CD4-positive, alpha-beta T cell treated with Interleukin-21 for 1 hour (primary cell): ENCODE data around the gene ELAVL1.
"Not testable (repeated sequence)": the region's sequence is repeated elsewhere in the genome, so short reads cannot be mapped to it uniquely, and the experiment has no call there.

Experiments
- DNase-seq: peaks from one replicate; pipeline ENCODE4 v3.0.0-alpha.2; 2020

The ELAVL1 gene

DNA sequence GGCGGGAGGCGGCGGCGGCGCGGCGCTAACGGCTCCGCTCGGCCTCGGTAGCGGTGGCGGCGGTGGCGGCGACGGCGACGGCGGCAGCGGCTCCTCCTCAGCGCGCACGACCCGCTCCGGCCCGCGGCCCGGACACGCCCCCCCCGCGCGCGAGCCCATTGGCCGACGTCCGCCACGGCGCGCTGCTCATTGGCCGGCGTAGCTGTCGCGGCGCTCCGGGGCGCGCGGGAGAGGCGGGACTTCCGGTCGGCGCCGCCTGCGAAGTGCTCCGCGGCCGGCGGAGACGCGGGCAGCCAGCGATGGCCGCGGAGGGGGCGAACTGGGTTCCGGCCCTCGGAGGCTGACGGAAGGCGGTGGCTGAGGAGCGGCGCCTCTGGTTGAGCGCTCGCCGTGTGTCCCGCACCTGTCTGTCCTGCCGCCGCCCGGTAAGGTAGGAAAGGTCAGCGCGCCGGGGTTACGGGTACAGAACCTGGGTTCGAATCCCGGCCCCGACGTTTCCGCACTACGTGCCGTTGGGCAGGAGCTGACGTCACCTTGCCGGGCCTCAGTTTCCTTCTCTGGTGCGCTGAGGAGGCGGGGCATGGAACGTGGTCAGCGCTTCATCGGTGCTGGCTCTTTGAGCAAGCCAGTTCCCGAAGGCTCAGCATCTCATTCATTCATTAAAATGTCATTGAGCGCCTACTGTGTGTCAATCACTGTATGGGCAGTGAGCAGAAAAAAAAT lies at the start of gene ELAVL1:
Gene ELAVL1, minus strand, starts transcription at position 108 of the 723 bp plus-strand sequence. CDS start 13,826 bp downstream, outside the sequence.
- peak; percentile 91 for DNase-seq

DNA sequence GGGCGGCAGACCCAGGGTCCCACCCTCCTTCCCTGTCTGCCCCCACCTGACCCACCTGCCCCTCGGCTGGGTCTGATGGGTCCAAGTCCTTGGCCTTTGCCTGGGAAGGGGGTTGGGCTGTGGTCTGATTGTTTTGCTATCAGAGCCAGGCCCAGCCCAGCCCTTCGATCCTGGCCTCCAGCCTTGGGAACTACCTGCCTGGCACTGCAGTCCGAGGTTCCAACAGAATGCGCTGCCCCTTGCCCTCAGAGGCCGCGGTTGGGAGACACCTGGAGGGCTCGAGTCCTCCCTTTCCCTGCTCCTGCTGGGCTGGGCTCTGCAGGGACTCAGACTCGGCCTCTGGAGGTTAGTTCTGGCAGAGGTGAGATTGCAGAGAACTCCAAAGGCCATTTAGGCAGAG lies 48.7 kb upstream of the ELAVL1 start:
- DNase-seq, result no peak

- DNase-seq, result no peak
Observed at GRCh38 chr19:8052464-8052859, 47.0 kb upstream of the ELAVL1 start, which contains the start of gene CCL25. CCL25 (plus strand) TSS chr19:8052760; CDS start chr19:8053050, 290 bp downstream.

DNA sequence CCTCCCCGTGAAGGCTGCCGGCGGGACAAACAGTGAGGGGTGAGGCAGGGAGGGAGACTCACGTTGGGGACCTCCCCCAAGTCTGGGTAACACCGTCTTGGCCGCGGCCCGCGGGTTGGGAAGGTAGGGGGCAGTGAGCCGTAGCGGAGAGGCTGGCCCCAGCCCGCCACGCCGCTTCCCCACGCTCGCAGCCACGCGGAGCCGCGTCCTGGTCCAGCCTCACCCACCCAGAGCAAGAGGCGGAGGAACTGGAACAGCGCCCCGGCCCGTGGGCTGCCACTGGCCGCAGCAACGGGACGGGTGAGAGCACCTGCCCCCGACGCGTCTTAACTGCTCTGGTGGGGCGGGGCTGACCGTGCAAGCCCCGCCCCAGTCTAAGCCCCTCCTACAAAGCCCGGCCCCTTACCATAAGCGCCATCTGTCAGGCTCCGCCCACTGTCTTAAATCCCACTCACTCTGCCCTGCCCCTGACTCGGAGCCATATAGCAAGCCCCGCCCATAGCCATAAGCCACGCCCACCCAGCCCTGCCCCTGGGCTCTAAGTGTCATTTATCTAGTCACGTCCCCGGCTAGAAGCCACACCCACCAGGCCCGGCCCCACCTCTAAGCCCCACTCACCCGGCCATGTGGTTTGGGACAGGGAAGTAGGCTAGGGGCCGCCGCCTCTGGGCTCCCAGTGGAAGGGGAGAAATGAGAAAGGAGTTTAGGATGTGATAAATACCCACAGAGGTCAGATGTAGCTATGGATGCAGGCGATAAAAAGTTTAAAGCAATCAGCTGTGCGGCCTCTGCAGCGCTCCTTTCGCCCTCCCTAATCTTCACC lies 45.0 kb upstream of the ELAVL1 start:
- DNase-seq, result peak; percentile 88

- DNase-seq, result no peak
Observed at GRCh38 chr19:8046569-8047165, 41.2 kb upstream of the ELAVL1 start.

DNA sequence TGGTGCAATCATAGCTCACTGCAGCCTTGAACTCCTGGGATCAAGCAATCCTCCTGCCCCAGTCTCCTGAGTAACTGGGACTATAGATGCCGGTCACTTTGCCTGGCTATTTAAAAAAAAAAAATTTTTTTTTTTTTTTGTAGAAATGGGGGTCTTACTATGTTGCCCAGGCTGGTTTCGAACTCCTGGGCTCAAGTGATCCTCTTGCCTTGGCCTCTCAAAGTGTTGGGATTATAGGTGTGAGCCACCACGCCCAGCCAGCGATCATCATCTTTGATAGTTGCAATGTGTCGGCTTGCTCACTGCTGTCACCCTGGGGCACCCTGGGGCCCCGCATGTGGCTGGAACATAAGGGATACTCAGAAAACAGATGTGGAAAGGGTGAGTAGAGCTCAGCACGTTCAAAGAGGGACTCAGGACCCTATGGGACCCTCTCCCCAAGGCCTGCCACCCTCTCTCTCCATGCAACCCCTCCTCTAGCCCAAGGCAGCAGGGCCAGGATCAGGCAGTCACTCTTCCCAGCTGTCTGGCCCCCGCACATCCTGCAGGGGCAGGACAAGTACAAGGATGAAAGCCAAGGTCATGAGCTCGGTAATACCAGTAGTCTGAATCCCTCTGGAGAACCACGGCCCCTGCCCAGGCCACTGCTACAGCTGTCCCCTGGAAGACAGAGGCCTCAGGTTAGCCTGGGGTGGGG lies 40.6 kb upstream of the ELAVL1 start:
- no peak for DNase-seq

- DNase-seq, result no peak
Observed at GRCh38 chr19:8044018-8044417, 38.6 kb upstream of the ELAVL1 start.

DNA sequence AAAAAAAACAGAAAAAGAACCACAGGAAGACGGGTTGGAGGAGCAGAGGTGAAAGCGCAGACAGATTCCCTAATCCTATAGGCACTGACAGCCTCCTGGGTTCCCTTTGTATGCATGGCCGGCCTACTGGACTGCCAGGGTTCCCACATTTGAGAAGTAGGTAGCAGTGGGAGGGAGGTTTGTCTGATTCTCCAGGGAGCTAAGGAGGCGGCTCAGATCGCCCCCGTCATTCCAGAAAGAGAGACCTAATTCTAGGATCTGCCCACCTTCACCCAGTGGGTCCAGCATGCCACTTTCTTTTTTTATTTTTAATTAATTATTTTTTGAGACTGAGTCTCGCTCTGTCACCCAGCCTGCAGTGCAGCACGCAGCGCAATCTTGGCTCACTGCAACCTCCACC lies 37.5 kb upstream of the ELAVL1 start:
- DNase-seq, result no peak

DNA sequence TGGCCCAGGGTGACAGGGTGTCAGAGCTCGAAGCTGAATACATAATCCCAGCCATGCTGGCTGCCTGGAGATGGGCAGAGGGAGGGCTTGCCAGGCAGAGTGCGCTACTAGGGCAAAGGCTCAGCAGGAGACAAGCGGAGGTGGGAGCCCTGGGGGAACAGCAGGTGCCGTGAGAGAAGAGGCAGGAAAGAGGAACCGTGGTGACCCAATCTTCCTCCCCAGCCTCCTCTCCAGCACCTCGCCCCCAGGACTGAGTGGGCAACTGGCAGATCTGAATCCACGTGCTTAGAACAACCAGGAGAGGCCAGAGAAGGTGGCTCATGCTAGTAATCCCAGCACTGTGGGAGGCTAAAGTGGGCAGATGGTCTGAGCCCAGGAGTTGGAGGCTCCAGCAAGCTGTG lies 36.1 kb upstream of the ELAVL1 start:
- no peak for DNase-seq

- DNase-seq, result no peak
Observed at GRCh38 chr19:8039231-8039630, 33.8 kb upstream of the ELAVL1 start.

GRCh38 chr19:8038815-8039214 lies 33.4 kb upstream of the ELAVL1 start:
- DNase-seq, result no peak

- no peak for DNase-seq
Observed at GRCh38 chr19:8036434-8037099, 31.1 kb upstream of the ELAVL1 start.

DNA sequence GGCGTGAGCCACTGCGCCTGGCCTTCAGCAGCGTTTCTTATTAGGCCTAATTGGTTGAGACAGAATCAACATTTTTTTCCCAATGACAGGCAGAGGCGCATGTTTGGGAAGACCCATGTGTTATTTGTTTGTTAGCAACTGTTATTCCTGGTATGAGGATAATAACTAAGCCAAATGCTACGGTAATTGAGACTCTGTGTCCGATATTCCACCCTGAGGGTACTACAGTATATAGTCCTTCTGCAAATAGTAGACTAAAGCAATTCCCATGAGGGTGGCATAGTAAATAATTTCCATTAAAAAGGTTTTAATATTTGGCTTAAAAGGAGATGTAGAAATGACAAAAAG lies 28.7 kb upstream of the ELAVL1 start:
- DNase-seq, result no peak

DNA sequence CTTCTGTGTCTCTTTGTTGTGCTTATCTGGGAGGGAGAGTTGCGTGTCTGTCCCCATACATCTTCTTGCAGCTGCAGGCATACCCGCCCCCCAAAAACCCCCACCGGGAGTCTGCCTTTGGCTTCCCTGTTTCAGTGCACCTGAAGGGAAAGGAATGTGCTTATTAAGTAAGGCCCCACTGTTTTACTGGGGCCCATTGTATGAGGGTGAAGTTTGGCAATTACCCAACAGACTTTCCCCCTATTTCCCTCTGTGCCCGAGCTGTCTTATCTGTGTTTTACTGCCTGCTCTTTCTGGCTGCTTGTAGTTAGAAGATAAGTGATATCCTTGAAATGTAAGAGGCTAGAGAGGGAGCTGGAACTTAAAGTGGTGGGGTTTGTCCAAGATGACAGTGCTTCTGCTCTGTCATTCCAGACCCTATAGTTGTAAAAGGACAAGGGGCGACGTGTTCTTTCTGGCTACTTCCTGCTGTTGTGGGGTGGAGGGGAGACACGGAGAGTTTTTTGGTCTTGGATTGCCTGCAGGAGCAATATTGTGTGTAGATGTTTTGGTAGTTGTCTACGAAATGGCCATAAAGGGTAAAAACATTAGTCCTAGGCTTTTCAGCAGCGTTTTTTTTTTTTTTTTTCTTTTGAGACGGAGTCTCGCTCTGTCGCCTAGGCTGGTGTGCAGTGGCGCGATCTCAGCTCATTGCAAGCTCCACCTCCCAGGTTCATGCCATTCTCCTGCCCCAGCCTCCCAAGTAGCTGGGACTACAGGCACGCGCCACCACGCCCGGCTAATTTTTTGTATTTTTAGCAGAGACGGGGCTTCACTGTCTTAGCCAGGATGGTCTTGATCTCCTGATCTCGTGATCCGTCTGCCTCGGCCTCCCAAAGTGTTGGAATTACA lies 28.1 kb upstream of the ELAVL1 start:
- not testable (repeated sequence) for DNase-seq

GRCh38 chr19:8030960-8031359 lies 25.5 kb upstream of the ELAVL1 start:
- DNase-seq, result no peak

- no peak for DNase-seq
Observed at GRCh38 chr19:8028951-8029491, 23.6 kb upstream of the ELAVL1 start.

- no peak for DNase-seq
Observed at GRCh38 chr19:8025316-8025715, 19.9 kb upstream of the ELAVL1 start.

DNA sequence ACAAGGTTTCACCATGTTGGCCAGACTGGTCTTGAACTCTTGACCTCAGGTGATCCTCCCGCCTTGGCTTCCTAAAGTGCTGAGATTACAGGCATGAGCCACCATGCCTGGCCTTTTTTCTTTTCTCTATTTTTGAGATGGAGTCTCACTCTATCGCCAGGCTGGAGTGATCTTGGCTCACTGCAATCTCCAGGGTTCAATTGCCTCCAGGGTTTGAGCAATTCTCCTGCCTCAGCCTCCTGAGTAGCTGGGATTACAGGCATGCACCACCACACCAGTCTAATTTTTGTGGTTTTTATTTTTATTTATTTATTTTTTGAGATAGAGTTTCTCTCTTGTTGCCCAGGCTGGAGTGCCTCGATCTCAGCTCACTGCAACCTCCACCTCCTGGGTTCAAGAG lies 18.8 kb upstream of the ELAVL1 start:
- DNase-seq, result not testable (repeated sequence)

DNA sequence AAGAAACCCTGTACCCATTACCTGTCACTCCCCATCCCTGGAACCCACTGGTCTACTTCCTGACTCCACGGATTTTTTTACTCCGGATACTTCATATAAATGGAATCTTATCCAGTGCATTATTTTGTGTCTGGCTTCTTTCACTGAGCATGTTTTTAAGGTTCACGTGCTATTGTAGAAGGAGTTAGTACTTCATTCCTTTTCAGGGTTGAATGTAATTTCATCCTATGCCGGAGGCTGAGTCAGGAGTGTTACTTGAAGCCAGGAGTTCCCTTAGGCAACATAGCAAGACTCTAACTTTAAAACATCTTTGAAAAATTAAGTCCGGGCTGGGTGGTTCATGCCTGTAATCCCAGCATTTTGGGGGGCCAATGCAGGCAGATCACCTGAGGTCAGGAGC lies 17.9 kb upstream of the ELAVL1 start:
- no peak for DNase-seq

GRCh38 chr19:8022275-8022674 lies 16.8 kb upstream of the ELAVL1 start:
- DNase-seq, result no peak

DNA sequence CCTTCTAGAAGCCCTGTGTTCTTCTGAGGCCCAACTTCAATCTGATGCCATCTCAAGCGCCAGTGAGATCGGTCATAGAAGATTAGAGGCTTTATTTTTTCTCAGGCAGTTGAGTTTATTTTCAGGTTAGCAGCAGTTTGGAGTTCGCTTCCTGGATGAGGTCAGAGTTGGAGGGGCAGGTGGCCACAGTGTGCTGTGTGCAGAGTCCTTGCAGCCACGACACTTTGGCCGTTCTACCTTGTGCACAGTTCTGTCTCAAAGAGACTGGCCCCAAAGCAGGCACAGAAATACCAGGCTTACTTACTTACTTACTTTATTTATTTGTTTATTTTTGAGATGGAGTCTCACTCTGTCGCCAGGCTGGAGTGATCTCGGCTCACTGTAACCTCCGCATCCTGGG lies 15.9 kb upstream of the ELAVL1 start:
- no peak for DNase-seq
